ENCODE data around the gene DMD.

Gene DMD

DNA sequence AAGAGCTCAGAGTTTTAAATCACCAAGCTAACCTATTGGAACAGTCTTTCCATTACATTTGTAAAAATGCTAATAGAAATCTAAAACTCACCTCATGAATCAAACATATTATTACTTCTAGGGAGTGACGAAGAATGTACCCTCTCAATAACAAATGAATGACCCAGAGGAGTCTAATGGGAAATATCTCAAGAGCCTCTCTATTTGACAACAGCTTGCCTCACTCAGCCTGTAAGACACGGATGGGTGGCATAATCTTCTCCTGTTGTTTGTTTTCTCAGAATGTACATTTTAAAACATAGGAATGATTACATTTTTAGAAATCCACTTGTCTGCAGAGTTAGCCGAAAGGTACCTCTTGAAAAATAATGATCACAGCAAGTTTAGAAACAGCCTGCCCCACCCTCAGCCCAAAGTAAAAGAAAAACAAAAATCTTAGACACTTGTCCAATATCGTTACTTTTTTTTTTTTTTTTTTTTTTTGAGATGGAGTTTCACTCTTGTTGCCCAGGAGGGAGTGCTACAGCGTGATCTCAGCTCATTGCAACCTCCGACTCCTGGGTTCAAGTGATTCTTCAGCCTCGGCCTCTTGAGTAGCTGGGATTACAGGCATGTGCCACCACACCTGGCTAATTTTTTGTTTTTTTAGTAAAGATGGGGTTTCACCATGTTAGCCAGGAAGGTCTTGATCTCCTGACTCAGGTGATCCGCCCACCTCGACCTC, 1955.9 kb downstream of the DMD start:
- no peak for DNase-seq

DNA sequence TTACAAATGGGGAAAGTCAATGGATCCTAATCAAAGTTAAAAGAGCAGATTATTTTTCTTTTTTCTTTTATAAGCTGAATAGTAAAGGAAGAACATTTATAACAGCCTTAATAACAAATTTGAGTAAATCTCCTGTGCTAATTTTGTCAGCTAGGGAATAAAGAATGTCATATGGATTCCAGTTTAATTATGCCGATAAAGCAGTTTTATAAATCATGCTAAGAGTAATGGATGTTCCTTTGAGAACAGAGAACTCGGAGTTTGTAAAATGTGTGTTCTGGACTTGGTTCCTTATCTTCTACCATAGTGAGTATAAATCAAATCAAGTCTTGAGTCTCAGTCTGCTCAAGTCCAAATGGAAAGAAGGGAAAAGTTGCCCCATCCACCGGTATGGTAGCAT, 1959.2 kb downstream of the DMD start:
- no peak for DNase-seq

DNA sequence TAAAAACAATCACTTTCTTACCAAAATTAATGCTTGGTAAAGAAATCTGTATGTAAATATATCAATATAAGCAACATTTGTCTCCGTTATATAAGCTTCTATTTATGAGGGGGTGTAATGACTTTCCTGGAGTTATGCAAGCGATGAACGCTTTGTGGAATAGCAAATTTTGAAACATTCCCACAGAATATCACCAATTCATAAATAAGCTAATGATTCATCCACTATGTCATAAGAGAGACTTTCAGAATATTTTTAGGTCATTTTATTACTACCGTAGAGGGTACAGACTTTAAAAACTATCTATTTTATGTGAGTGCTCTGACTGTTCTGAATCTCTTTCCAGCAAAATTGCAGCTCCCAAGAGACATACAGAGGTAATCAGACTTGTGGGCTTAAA, 1960.0 kb downstream of the DMD start:
- DNase-seq: no peak

DNA sequence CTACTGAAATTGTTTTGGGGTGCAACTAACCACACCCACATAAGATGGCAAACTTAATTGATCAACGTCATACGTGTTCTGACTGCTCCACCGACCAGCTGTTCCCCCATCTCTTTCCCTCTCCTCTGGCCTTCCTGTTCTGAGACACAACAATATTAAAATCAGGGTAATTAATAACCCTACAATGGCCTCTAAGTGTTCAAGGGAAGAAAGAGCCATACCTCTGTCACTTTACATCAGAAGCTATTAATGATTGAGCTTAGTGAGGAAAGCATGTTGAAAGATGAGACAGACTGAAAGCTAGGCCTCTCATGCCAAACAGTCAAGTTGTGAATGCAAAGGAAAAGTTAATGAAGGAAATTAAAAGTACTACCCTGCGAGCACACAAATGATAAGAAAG, 1965.6 kb downstream of the DMD start:
- no peak for DNase-seq

DNA sequence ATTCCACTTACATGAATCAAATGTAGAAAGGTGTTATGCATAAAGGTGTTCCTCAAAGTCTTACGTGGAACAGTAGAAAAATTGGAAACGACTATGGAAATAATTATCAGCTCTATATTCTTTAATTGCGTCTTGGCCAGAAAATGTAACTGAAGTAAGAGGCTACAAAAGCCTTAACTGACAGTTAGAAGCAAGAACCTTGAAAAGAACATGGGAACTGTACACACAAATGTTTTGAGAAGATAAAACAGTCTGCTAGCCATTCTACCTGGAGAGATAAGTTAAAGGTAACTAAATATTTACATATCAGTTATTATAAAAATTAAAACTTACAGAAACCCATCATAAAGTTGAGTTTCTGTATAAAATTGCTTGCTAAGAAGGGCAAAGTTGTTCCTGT, 1967.5 kb downstream of the DMD start:
- DNase-seq: no peak

DNA sequence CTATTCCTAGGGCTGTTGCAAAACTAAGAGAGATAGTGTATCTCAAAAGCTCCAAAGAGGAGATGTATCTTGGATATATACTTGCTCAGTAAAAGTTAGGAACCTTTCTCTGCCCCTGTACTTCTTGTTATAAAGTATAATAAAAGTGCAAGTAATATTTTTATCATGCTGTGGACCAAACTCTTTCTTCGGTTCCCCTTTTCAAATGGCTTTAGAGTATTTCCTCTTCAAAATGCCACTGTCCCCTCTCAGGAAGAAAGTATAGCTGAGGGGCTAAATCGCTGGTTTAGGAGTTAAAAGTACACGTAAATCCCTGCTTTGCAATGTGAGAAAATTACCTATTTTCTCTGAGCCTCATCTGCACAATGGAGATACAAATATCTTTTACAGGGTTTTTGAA, 1970.4 kb downstream of the DMD start:
- no peak for DNase-seq

DNA sequence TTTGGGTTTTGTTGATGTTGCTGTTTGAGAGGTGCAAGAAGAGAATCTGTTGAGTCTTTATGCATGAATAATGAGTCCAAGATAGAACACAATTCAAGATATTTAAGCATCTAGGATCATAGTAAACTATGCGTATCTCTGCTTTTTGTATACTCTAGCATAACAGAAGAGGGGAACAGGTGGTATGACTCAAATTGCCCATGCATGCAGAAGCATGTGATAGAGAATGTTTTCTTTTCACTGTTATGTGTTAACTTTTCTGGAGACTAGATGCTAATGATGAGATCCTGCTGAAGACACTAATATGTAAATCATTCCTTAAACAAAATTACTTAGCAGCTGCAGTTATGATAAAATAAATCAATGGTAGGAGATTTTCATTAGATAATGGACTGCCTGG, 1974.2 kb downstream of the DMD start:
- no peak for DNase-seq

DNA sequence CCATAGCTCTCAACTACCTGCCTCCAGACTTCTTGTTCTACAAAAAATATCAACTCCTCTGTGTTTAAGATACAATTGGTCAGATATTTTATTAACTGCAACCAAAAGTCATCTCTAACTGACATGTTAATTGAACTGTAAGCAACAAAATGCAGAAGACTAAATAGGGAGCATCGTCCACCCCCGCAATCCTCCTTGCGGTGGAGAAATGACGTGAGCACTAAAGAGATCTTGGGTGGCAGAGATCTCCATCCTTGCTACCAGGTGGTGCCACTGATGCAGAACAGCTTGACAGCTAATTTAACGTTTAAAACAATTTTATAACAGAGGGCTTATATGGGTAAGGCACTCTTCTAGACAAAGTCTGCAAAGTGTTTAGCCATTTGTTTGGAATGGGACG, 1975.1 kb downstream of the DMD start:
- no peak for DNase-seq

DNA sequence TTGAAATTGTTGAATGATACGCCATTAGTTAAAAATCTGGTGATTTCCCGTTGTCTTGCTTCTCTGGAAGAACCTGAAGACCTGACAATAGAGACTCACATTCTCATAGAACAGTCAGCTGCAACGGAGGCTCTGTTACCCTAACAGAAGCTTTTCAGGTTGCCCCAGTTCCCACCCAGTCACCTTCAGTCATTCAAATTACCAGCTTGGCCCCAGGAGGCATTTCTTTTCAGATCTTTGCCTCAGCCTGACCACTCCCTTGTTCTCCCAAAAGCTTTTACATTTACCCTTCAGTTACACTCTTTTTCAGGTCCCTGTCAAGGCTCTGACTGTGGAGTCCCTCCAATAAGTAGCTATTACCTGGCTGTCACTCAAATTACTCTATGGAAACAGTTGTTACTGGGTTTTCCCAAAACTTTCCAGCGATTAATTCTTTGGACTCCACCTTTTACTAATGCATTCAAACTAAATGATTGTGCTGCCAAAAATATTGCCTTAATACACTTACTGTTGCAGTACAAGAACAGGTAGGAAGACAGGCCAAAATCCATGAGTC, 1977.3 kb downstream of the DMD start:
- no peak for DNase-seq

DNA sequence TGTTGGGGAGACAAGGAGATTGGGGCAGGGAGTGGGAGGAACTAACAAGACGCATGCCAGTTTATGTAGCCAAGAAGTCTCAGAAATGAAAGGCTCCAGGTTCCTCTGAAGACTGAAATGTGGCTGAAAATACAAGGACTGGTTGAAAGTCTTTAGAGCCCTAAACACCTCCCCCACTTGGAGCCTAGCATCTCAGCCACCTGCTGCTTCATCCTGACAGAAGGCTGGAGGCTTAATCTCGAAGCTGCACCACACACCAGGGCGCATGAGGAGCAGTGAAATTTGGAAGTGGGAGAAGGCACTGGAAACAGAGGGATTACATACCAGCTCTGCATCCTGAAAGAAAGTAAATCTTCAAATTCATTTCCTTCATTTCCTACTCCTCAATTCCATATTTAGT, 1978.8 kb downstream of the DMD start:
- DNase-seq: no peak

DNA sequence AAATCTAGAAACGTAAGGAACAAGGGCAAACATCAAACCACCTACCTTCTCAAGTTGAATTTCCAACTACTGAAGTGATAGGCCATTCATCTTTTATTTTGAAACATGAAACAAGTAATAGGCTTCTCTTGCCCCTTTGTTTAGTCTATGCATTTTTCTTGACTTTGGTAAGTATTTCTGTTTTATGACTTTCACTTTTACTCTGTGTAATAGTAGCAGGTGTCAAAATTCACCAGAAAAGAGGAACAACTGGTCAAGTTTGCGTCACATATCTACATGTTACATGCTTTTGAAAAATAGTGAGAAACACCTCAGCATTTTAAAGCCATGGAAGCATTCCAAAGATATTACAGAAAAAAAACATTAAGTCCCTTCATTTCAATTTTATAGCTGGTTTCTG, 1982.4 kb downstream of the DMD start:
- DNase-seq: no peak

DNA sequence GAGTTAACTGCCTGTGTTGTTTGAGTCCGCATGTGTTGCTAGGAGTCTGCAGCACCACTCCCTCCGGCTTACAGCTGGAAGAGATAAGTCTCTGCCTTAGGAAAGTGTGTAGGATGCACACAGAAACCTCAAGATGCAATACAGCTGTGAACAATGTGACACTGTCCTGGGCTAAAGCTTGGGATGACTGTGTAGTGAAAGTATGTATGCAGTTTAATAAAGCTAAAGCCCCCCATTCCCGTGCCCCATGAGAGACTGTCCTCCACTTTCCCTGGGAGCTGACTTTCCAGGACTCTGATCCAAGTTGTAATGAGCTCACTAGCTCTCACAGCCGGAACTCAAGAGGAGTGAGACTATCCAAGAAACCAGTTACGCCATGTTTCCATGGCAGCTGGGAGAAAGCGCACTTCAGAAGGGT, 1982.9 kb downstream of the DMD start:
- DNase-seq: no peak

DNA sequence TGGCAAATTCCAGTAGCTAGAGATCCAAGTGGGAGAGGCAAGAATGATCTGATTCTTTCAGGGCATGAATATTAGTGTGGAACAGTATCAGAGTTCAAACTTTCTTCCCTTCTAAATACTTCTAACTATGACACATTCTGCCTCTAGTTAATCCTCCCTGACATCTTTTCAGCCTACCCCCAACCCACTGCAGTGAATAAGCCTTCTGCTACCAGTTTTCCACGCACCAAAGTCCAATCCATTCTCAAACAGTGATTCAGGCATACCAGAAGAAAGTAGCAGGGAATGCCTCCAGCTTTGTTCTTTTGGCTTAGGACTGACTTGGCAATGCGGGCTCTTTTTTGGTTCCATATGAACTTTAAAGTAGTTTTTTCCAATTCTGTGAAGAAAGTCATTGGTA, 1984.1 kb downstream of the DMD start:
- DNase-seq: no peak

DNA sequence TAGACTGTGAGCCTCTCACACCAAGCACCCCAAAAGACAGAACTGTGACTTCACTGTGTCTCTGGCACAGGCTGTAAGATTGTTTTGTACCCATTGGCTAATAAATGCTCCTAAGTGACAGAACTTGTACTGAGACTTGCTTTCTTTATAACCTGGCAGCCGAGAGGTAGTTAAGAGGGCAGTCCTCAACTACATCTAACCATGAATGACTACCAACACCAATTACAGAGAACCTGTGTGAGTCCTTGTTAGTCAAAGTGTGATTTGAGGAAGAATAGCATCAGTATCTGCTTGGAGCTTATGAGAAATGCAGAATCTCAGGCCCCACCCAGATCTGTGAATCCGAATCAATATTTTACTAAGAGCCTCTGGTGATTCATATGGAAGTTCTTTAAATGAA, 1985.5 kb downstream of the DMD start:
- no peak for DNase-seq

DNA sequence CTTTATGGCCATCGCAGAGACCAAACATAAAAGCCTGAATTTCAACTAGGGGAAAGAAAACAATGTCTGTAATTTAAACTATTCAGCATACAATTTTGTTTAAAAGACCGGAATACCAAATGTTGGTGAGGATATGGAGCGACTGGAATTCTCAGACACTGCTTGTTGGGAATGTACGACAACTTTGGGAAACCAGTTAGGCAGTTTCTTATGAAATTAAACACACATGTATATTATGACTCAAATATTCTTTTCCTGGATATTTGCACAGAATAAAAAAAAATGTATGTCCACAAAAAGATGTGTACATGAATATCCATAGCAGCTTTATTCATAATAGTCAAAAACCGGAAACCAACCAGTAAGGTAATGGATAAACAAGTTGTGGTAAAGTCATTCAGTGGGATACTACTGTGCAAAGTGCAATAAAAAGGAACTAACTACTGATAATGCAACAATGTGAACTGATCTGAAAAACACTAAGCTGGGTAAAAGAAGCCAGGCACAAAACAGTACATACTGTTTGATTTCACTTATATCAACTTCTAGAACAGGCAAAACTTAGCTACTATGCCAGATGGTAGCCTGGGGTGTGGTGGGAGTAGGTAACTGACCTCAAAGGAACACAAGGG, 1986.9 kb downstream of the DMD start:
- DNase-seq: no peak

DNA sequence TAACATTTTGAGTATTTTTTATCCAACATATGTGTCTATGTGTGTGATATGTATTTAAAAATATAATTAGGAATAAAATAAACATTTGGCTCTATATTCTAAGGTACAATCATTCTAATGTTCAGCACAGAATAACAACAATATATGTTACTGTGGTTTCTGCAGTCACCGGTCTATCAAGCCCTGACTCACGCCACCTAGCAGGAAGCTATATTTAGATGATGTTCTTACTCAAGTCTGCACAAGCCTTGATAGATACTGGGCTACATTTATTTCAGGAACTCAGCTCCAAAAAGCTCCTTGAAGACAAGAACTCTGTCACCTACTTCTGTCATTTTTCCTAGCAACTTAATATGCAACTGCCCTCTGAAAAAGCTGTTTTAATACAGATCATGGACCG, 1987.5 kb downstream of the DMD start:
- DNase-seq: no peak

DNA sequence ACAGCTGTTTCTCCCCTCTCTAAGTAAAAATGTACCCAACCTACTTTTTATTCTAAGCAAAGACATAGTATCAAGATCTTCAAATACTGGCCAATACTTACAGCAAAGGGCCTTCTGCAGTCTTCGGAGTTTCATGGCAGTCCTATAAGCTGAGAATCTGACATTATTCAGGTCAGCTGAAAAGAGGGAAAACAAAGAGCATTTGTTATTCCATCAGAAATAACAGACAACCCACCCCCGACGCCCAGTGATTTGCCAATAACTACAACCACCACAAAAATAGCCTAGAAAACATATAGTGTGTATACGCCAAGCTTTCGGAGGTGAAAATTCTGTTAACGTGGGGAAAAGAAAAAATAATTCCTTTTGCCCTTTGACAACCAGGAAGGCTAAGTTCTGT, 1988.4 kb downstream of the DMD start:
- DNase-seq: no peak

DNA sequence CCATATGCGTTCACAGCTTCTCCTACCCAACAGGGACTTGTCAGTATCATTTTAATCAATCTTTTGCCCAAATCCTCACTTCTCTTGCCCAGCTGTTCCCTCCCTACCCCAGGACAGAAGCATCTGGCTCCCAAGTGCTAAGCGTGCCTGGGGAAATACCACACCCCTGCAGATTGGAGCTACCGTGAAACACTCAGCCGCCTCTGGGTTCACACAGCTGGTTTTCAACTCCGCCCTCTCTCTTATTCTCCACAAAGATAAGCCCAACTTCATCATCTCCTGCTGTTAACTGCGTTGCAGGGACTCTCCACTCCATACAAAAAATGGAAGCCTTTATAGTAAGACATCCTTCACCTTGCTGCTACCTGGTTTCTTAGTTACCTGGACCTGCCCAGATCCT, 1992.2 kb downstream of the DMD start:
- no peak for DNase-seq

DNA sequence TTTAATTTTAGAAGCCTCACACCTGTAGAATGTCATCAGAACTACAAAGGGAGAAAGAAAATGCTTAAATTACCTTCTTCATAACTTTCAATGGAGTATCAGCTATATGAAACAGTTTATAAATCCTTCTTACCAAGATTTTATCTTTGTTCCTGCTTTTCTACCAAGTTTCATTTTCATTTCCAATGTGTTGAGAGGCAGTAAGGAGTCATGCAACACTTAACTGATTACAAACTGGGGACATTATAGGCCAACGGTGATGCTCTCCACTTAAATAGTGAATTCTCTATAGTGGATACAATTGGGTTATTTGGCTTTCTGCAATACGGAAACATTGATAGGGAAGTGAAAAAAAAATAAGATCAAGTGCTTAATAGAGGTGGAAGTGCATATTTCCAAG, 1994.3 kb downstream of the DMD start:
- DNase-seq: no peak

DNA sequence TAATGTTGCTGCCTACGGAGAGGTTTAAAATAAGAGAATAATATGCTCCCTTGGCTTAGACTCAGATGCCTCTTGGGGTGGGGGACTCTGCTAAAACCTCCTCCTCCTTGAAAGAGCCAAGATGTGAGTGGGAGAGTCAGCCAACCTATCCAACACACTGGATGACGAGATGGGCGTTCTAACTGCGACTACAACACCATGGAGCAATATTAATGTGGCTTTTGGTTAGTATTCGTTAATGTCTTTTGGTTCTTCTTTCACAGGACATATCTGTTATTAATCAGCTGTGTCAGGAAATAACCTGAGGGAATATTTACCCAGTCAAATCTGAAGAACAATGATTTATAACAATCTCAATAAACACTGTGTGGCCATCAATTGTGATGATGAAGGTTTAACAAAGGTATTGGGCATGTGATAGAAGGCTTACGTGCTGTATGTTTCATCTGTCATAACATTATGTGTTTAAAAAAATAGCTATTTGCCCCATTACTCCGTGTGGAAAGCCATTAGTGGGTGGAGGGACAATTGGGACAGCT, 1996.0 kb downstream of the DMD start:
- no peak for DNase-seq

DNA sequence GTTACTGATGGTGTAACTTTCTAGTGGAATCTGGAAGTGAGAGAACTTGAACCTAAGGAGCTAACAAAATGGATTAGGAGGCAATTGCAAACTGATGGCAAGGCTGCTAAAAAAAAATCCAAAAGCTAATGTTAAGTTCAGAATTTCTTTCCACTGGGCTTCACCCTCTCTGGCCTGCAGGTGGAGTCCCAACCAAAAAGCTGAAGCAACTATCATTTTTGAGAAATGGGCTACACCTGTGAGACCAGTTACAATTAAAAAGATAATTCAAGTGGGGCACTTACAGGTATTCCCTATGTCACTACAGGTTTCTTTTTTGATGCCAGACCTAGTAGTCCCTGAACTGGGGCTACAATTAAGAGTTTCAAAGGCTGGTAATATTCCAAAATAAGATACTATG, 1997.4 kb downstream of the DMD start:
- no peak for DNase-seq

DNA sequence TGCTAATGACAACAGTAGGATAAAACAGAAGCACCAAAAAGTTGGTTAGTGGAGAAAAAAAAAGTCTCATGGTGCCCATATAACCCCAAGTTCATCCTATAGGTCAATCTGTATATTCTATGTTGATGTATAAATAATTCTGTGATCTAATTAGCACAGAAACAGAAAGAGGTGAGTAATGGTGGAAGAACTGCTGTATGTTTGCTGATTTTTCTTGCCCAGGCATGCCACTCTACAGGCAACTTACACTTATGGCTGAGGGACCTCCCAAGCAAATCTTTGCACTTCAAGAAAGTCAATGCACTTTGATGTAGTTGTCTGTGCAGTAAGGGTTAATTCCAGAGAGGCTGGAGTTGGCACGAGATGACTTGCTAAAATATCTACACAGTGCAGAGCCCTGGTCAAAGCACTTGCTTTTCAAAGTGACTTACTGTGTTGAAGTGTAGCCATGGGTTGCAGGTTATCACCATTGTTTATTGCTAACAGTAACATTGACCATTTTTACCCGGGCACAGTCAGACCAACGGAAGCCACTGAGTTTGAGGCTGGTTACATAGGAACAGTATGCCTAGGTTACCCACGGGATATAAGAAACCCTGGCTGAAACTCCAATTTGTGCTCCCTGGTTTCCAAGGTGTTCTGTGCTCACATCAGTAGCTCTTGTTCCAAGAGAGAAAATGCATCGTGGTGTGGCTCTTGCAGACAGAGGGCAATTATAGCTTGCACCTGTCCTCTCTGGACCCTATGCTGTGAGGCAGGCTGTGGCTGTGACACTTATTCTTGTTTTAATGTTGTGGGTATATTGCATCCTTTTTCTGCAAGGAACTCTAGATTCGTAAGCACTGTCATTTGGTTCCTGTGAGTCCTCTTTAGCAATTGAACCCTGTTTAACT, 1998.2 kb downstream of the DMD start:
- no peak for DNase-seq

DNA sequence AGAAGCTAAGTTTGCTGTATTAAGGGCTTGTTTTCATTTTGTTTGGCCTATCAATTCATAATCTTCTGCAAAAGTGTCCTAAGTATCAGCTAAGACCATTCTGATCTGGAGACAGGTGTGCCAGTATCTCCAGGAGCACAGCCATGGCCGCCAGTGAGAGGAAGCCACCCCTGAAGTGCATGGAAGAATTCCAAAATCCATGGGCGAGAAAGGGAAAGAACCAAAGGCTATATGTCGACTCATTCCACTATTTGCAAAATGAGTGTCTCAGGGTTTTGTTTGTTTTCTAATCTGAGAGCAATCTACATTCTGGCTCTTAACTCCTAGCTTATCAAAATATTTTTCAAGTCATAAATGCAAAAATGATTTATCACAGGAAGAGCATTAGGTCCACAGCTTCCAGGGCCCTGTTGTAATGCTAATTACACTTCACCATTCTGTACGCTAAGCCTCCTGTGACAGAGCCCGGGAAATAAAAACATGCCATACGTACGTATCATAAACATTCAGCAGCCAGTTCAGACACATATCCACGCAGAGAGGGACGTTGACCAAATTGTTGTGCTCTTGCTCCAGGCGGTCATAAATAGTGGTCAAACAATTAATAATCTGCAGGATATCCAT, 2002.2 kb downstream of the DMD start:
- no peak for DNase-seq
